Stimulated activated CD8-positive, alpha-beta memory T cell treated with anti-CD3 and anti-CD28 coated beads, Interleukin-4, amount 100 ng/mL, for 1 hour (primary cell): ENCODE measurements around the gene RAPGEF3.

Experiments used
- DNase-seq, 2 donors: peaks; one replicate each; pipeline ENCODE4 v3.0.0-alpha.2; 2020; ENCODE audit warnings: low read depth in 2 of 2, low spot score in 1 of 2

Gene RAPGEF3

GRCh38 chr12:47722941-47723631 is 35.6 kb downstream of the RAPGEF3 start:
- DNase-seq: no peak

GRCh38 chr12:47722136-47722834 is 36.4 kb downstream of the RAPGEF3 start:
- no peak for DNase-seq

- DNase-seq: no peak
Observed at GRCh38 chr12:47721431-47721973, 37.2 kb downstream of the RAPGEF3 start.

GRCh38 chr12:47718531-47718930 is 40.1 kb downstream of the RAPGEF3 start:
- DNase-seq: no peak

GRCh38 chr12:47717443-47718193 is 41.1 kb downstream of the RAPGEF3 start:
- DNase-seq: peak in 1 of 2 donors; percentile 12

- DNase-seq: no peak
Observed at GRCh38 chr12:47717046-47717442, 41.6 kb downstream of the RAPGEF3 start.

GRCh38 chr12:47715877-47716548 is 42.7 kb downstream of the RAPGEF3 start:
- no peak for DNase-seq

GRCh38 chr12:47715393-47715876 is 43.2 kb downstream of the RAPGEF3 start:
- DNase-seq: peak; percentile 70

GRCh38 chr12:47714826-47715386 is 43.8 kb downstream of the RAPGEF3 start:
- no peak for DNase-seq

- DNase-seq: no peak
Observed at GRCh38 chr12:47712171-47712570, 46.5 kb downstream of the RAPGEF3 start.

- DNase-seq: no peak
Observed at GRCh38 chr12:47711448-47711847, 47.2 kb downstream of the RAPGEF3 start.

GRCh38 chr12:47710278-47710677 is 48.4 kb downstream of the RAPGEF3 start:
- no peak for DNase-seq

- DNase-seq: no peak
Observed at GRCh38 chr12:47709671-47710070, 49.0 kb downstream of the RAPGEF3 start.

GRCh38 chr12:47709237-47709636 is 49.4 kb downstream of the RAPGEF3 start:
- DNase-seq: no peak

- DNase-seq: no peak
Observed at GRCh38 chr12:47707905-47708543, 50.7 kb downstream of the RAPGEF3 start.

- no peak for DNase-seq
Observed at GRCh38 chr12:47707355-47707754, 51.3 kb downstream of the RAPGEF3 start.

- peak; percentile 95 to 96 for DNase-seq
Observed at GRCh38 chr12:47705566-47706425, 52.9 kb downstream of the RAPGEF3 start, which contains the start of gene RPAP3. Gene RPAP3 (minus strand): TSS chr12:47706030. CDS start chr12:47702840, 3,190 bp downstream.

GRCh38 chr12:47705229-47705565 is 53.5 kb downstream of the RAPGEF3 start:
- DNase-seq: no peak

GRCh38 chr12:47704719-47705118 is 54.0 kb downstream of the RAPGEF3 start:
- no peak for DNase-seq
